Naive thymus-derived CD8-positive, alpha-beta T cell (primary cell): ENCODE measurements around the gene TNFRSF11A. TPM values are rescaled to one million over a fixed set of nuclear protein-coding genes. Genes with fewer than 3 reads are reported as not detected.

Source experiments
- ATAC-seq, 2 donors: fragments of 150-1000 bp; cut with Tn5 transposase in 1 of 2; sonication (Bioruptor Pico), chemical (Tn5 transposase) in 1 of 2; 1 replicate in 1 of 2; 2 replicates in 1 of 2; pipeline ENCODE4 v1.10.0; 2021; ENCODE audit warnings: mild to moderate bottlenecking in 2 of 2, moderate library complexity in 2 of 2
- POLR2A ChIA-PET: fragments of 350-600 bp; sonication (Branson Sonifier 250); formaldehyde crosslinking; loops from one replicate; lab custom pipeline; 2021; ENCODE audit warnings: antibody characterized with exemption; lab: Charles Lee
- DNase-seq, 10 donors: peaks; one replicate each; pipeline versions ENCODE4 v3.0.0 to v3.0.0-alpha.2; 2020 to 2022
- H3K27ac Mint-ChIP-seq, 10 donors: one replicate each; pipeline ENCODE4 v1.8.0; 2020 to 2022; ENCODE audit warnings: mild to moderate bottlenecking in 10 of 10, mixed read lengths in 10 of 10, moderate library complexity in 4 of 10, inconsistent platforms in 1 of 10
- H3K27me3 Mint-ChIP-seq, 5 donors: one replicate each; pipeline ENCODE4 v1.8.0; 2021 to 2022; ENCODE audit warnings: mixed read lengths in 5 of 5
- H3K36me3 Mint-ChIP-seq, 3 donors: one replicate each; pipeline ENCODE4 v1.8.0; 2020 to 2022; ENCODE audit warnings: mixed read lengths in 3 of 3, mild to moderate bottlenecking in 2 of 3, inconsistent platforms in 1 of 3
- H3K4me1 Mint-ChIP-seq, 4 donors: one replicate each; pipeline ENCODE4 v1.8.0; 2021 to 2022; ENCODE audit warnings: mixed read lengths in 4 of 4
- H3K4me3 Mint-ChIP-seq, 10 donors: one replicate each; pipeline ENCODE4 v1.8.0; 2020 to 2022; ENCODE audit warnings: mild to moderate bottlenecking in 10 of 10, mixed read lengths in 10 of 10, moderate library complexity in 6 of 10, inconsistent platforms in 1 of 10
- H3K9me3 Mint-ChIP-seq, 9 donors: one replicate each; pipeline ENCODE4 v1.8.0; 2020 to 2022; ENCODE audit warnings: mixed read lengths in 9 of 9, mild to moderate bottlenecking in 3 of 9, inconsistent platforms in 1 of 9, moderate library complexity in 1 of 9
- polyA plus RNA-seq, 3 donors: library from polyadenylated mRNA; unstranded; fragments of 300-500 nt; fragmentation: Illumina TruSeq; gene quantifications; one replicate each; pipeline ENCODE4 v1.2.3, GENCODE V29; 2021
- total RNA-seq, 8 experiments: library from RNA in 2 of 8; stranded (reverse) in 2 of 8; gene quantifications; one replicate each; pipeline ENCODE4 v1.2.3 and lab custom pipeline; 2021 to 2026

The TNFRSF11A gene
- total and polyA plus RNA-seq, 5 experiments from 2014 or later, result 0.08 to 0.36 TPM; not detected in 3

DNA sequence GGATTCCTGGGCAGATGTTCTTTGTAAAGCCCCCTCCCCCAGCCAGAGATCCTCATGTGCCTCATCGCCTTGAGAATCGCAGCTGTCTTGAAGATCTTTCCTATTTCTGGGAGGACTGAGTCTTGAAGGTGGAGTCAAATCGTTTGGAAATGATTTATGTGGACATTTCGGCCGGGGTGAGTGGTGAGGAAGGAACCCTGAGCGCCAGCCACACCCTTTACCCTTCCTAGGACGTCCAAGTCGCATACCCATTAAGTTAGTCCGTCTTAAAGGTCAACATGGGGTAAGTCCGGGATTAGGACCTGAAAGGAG is 112.9 kb downstream of the TNFRSF11A start:
- Mint-ChIP-seq H3K27me3 (peaks cover 2 to 10% (median 5%) of the 10 kb centered on the region in 5 donors), H3K36me3 (no peaks in the 10 kb centered on the region), H3K4me1 (no peaks in the 10 kb centered on the region), H3K4me3 (no peak overlapping the region), H3K9me3 (no peaks in the 10 kb centered on the region), H3K27ac (peak overlapping the region in 1 of 10 donors; percentile 46)
- DNase-seq (no peak), ATAC-seq (no peak)
- POLR2A ChIA-PET, result interaction anchor here (0.5 kb wide), 1 partner anchor 291 kb away, joined by 3 read pairs; no protein-coding TSS in a partner anchor

DNA sequence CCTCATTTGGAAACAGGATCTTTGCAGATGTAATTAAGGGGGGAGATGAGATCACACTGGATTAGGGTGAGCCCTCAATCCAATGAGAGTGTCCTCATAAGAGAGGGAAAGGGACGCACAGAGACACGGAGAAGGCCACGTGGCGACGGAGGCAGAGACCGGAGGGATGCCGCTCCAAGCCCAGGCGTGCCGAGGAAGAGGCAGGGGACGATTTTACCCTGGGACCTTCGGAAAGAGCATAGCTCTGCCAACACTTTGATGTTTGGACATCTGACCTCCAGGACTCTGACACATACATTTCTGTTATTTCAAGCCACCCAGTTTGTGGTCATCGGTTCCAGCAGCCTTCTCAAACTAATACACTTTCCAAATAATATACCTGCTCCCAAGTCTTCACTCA is 113.3 kb downstream of the TNFRSF11A start:
- DNase-seq (no peak), ATAC-seq (no peak)
- H3K9me3 Mint-ChIP-seq, result no peaks in the 10 kb centered on the region
- H3K27ac Mint-ChIP-seq, result no peak overlapping the region
- H3K27me3 Mint-ChIP-seq, result peaks cover 2 to 10% (median 5%) of the 10 kb centered on the region in 5 donors
- POLR2A ChIA-PET, result no interaction called here
- no peaks in the 10 kb centered on the region for H3K4me1 Mint-ChIP-seq
- H3K4me3 Mint-ChIP-seq, result no peak overlapping the region
- H3K36me3 Mint-ChIP-seq, result no peaks in the 10 kb centered on the region

DNA sequence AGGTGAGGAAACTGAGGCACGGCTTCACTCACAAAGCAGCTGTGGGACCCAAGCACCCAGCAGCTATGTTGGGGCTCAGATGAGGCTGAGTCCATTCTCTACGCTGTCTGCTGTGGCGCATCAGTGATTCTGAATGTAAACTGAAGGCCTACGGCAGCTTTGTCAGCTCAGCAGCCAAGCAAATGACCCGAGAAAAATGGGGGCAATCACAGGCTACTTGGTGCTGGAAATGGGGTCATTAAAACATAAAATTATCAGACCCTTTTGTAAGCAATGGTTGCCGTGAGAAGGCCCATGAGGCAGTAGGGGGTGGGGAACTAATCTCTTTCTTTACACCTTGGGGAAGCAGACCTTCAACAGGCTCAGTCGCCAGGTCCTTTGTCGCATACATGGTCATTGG is 113.8 kb downstream of the TNFRSF11A start:
- no peak for ATAC-seq
- Mint-ChIP-seq H3K27me3 (peaks cover 2 to 10% (median 5%) of the 10 kb centered on the region in 5 donors), H3K27ac (no peak overlapping the region)

More for the DNA sequence above, 113.8 kb downstream of the TNFRSF11A start:
- Mint-ChIP-seq H3K9me3 (no peaks in the 10 kb centered on the region), H3K4me3 (no peak overlapping the region), H3K4me1 (no peaks in the 10 kb centered on the region), H3K36me3 (no peaks in the 10 kb centered on the region)
- POLR2A ChIA-PET, result no interaction called here
- no peak for DNase-seq

Other genes starting within 250 kb of the TNFRSF11A start
- 10 to 100 TPM; 25.7 to 28.5 TPM for gene PIGN, start 138.3 kb upstream of the TNFRSF11A start, total RNA-seq
- gene PIGN, start 138.3 kb upstream of the TNFRSF11A start, polyA plus RNA-seq, result 10 to 100 TPM; 10.9 to 13.4 (median 12.3) TPM
- gene RELCH, start 138.1 kb upstream of the TNFRSF11A start, total RNA-seq, result 10 to 100 TPM; 50.5 to 53.6 TPM
- gene RELCH, start 138.1 kb upstream of the TNFRSF11A start, polyA plus RNA-seq, result 1 to 10 TPM; 6.8 to 9.3 (median 7.6) TPM
- gene ZCCHC2, start 197.7 kb downstream of the TNFRSF11A start, total RNA-seq, result 10 to 100 TPM; 53.9 to 55.8 TPM
- gene ZCCHC2, start 197.7 kb downstream of the TNFRSF11A start, polyA plus RNA-seq, result 1 to 10 TPM; 1.8 to 2.6 (median 2.6) TPM